Measurements from ENCODE around the gene CECR2. TPM values are rescaled to one million over a fixed set of nuclear protein-coding genes. Genes with fewer than 3 reads are reported as not detected.

CECR2 gene
- total and polyA plus RNA-seq, 2 donors from 2014 or later: 0.58 to 3.4 TPM

GRCh38 chr22:17486719-17487118, 117.5 kb downstream of the CECR2 start:
- Histone ChIP-seq H3K9me3 (ENCODE audit: control insufficient read depth in 2 of 3, insufficient read depth in 1 of 3, low read length in 3 of 3) (no peaks in the 10 kb centered on the region), H3K27me3 (ENCODE audit: control insufficient read depth, insufficient read depth, low read length) (no peaks in the 10 kb centered on the region), H3K4me3 (ENCODE audit: low read length in 3 of 3) (no peak overlapping the region), H3K36me3 (ENCODE audit: control insufficient read depth in 2 of 3, insufficient read depth in 3 of 3, low read length in 3 of 3) (no peaks in the 10 kb centered on the region), H3K4me1 (ENCODE audit: control insufficient read depth in 2 of 3, insufficient read depth in 2 of 3, low read depth in 1 of 3, low read length in 3 of 3) (peaks cover 0 to 3% (median 0%) of the 10 kb centered on the region in 3 donors), H3K27ac (ENCODE audit: low read depth in 2 of 2, low read length in 2 of 2) (no peak overlapping the region), H3K9ac (ENCODE audit: low read length in 3 of 3) (no peak overlapping the region)
- intact Hi-C loops (cut with DNase I): no loop called here
- DNase-seq: no peak
- TF ChIP-seq CTCF (IDR thresholded peaks at IDR 0.05; ENCODE audit: borderline replicate concordance, extremely low read depth, insufficient read depth): no peak
- FAIRE-seq: no peak

GRCh38 chr22:17489101-17489500, 119.8 kb downstream of the CECR2 start:
- H3K9me3 ChIP-seq (ENCODE audit: control insufficient read depth in 2 of 3, insufficient read depth in 1 of 3, low read length in 3 of 3): no peaks in the 10 kb centered on the region
- DNase-seq (no peak), FAIRE-seq (no peak)
- H3K27ac ChIP-seq (ENCODE audit: low read depth in 2 of 2, low read length in 2 of 2): no peak overlapping the region
- no peak overlapping the region for H3K9ac ChIP-seq (ENCODE audit: low read length in 3 of 3)
- H3K36me3 ChIP-seq (ENCODE audit: control insufficient read depth in 2 of 3, insufficient read depth in 3 of 3, low read length in 3 of 3): no peaks in the 10 kb centered on the region
- intact Hi-C loops (cut with DNase I): no loop called here
- no peaks in the 10 kb centered on the region for H3K4me1 ChIP-seq (ENCODE audit: control insufficient read depth in 2 of 3, insufficient read depth in 2 of 3, low read depth in 1 of 3, low read length in 3 of 3)
- H3K4me3 ChIP-seq (ENCODE audit: low read length in 3 of 3): no peak overlapping the region
- H3K27me3 ChIP-seq (ENCODE audit: control insufficient read depth, insufficient read depth, low read length): no peaks in the 10 kb centered on the region
- TF ChIP-seq CTCF (IDR thresholded peaks at IDR 0.05; ENCODE audit: borderline replicate concordance, extremely low read depth, insufficient read depth): no peak

- DNase-seq: no peak
- no peak for TF ChIP-seq CTCF (IDR thresholded peaks at IDR 0.05; ENCODE audit: borderline replicate concordance, extremely low read depth, insufficient read depth)
- no peaks in the 10 kb centered on the region for H3K27me3 ChIP-seq (ENCODE audit: control insufficient read depth, insufficient read depth, low read length)
- H3K4me1 ChIP-seq (ENCODE audit: control insufficient read depth in 2 of 3, insufficient read depth in 2 of 3, low read depth in 1 of 3, low read length in 3 of 3): no peaks in the 10 kb centered on the region
- H3K9ac ChIP-seq (ENCODE audit: low read length in 3 of 3): no peak overlapping the region
- no peaks in the 10 kb centered on the region for H3K9me3 ChIP-seq (ENCODE audit: control insufficient read depth in 2 of 3, insufficient read depth in 1 of 3, low read length in 3 of 3)
- H3K27ac ChIP-seq (ENCODE audit: low read depth in 2 of 2, low read length in 2 of 2): no peak overlapping the region
- H3K36me3 ChIP-seq (ENCODE audit: control insufficient read depth in 2 of 3, insufficient read depth in 3 of 3, low read length in 3 of 3): no peaks in the 10 kb centered on the region
- H3K4me3 ChIP-seq (ENCODE audit: low read length in 3 of 3): no peak overlapping the region
- no peak for FAIRE-seq
- intact Hi-C loops (cut with DNase I): no loop called here
These were observed 121.9 kb downstream of the CECR2 start for GRCh38 chr22:17491090-17491640.

GRCh38 chr22:17492247-17492646, 123.0 kb downstream of the CECR2 start:
- Histone ChIP-seq H3K27me3 (ENCODE audit: control insufficient read depth, insufficient read depth, low read length) (no peaks in the 10 kb centered on the region), H3K4me3 (ENCODE audit: low read length in 3 of 3) (no peak overlapping the region), H3K9me3 (ENCODE audit: control insufficient read depth in 2 of 3, insufficient read depth in 1 of 3, low read length in 3 of 3) (no peaks in the 10 kb centered on the region), H3K4me1 (ENCODE audit: control insufficient read depth in 2 of 3, insufficient read depth in 2 of 3, low read depth in 1 of 3, low read length in 3 of 3) (no peaks in the 10 kb centered on the region), H3K36me3 (ENCODE audit: control insufficient read depth in 2 of 3, insufficient read depth in 3 of 3, low read length in 3 of 3) (no peaks in the 10 kb centered on the region), H3K27ac (ENCODE audit: low read depth in 2 of 2, low read length in 2 of 2) (no peak overlapping the region), H3K9ac (ENCODE audit: low read length in 3 of 3) (no peak overlapping the region)
- intact Hi-C loops (cut with DNase I): no loop called here
- no peak for TF ChIP-seq CTCF (IDR thresholded peaks at IDR 0.05; ENCODE audit: borderline replicate concordance, extremely low read depth, insufficient read depth)
- FAIRE-seq (no peak), DNase-seq (peak in 1 of 5 donors; percentile 28)
